NCI-H345 treated with DMSO at 0.1 percent for 48 hours (cell line): ENCODE measurements around the gene RERE.

ENCODE experiments used
- DNase-seq: peaks from one replicate; lab custom pipeline; 2025; ENCODE audit not compliant: unreplicated experiment; lab: John Stamatoyannopoulos, UW

RERE gene

GRCh38 chr1:8552820-8553397, 264.5 kb downstream of the RERE start:
- DNase-seq: no peak

DNA sequence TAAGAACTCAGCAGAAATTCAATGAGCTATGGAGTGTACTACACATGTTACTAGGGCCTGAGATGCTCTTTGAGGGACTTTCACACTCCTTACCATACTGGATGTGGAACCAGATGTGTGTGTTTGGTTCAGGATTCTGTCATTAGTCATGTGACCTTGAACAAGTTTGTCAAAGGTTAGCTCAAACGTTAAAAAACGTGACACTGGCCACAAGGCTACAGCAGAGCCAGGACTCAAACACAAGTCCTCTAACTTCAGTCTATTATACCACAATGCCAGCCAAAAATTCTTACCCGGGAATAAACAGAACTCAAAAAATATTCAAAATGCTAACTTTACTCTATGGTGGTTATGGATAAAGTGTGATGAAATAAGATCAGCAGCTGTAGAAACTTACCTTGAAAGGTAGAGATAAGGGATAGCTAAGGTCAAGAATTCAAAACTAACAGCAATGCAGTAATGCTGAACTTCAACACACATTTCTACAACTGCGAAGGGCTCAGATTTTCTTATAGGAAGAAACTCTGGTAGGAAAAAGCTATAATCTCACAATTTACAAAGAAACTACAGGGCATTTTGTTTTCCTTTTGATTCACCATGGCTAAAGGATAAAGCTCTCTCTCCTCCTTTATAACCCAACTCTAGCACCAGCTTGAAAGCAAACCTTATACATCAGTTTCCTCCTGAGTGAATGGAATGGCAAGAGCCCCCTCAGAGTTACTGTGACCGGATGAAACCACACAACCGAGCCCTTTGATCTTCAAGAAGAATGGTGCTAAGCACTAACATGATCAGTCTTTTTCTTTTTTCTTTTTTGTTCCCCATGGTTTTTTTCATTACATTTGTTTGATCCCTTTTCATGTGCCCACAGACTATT, 265.6 kb downstream of the RERE start:
- no peak for DNase-seq

GRCh38 chr1:8551057-8551456, 266.4 kb downstream of the RERE start:
- no peak for DNase-seq

GRCh38 chr1:8547791-8548190, 269.6 kb downstream of the RERE start:
- DNase-seq: no peak

GRCh38 chr1:8545078-8545477, 272.4 kb downstream of the RERE start:
- no peak for DNase-seq

- no peak for DNase-seq
These were observed 272.8 kb downstream of the RERE start for GRCh38 chr1:8544644-8545043.

- no peak for DNase-seq
These were observed 273.5 kb downstream of the RERE start for GRCh38 chr1:8543965-8544364.

GRCh38 chr1:8541961-8542521, 275.4 kb downstream of the RERE start:
- DNase-seq: no peak

- DNase-seq: no peak
These were observed 276.5 kb downstream of the RERE start for GRCh38 chr1:8540971-8541370.

- no peak for DNase-seq
These were observed 277.0 kb downstream of the RERE start for GRCh38 chr1:8540261-8540941.

DNA sequence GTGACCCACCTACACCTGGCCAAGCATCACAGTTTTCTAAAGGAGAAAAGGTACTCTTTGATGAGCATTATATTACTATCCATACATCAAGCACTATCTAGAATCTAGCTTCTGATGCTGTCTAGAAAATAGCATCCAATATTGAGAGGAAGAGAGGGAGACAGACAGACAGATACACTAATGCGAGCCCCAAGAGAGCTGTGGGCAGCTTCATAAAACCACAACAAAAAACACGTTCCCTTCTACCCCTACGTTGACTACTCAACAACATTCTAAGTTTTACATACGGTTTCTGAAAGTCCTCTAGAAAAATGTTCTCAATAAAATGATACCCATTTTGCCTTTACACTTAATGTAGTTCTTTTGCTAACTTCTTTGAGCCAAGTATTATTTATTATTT, 277.8 kb downstream of the RERE start:
- DNase-seq: no peak

DNA sequence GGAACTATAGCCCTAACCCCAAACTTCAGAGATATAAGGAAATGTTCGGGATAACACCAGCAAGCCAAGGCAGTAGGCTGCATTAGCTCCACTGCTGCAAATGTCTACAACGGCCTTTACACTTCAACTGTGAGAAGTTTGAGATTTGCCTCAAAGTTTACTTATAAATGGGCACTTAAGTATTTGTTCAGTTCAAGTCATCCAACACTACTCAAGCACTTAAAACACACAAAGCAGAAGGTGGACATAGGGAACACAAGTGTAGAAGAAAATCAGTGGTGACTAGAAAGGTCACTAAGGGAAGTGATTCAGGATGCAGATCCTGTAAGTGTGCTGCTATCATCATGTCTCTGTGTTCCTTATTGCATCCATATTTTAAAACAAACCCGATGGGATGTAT, 278.9 kb downstream of the RERE start:
- DNase-seq: no peak

- no peak for DNase-seq
These were observed 279.4 kb downstream of the RERE start for GRCh38 chr1:8537991-8538390.

GRCh38 chr1:8536515-8536914, 280.9 kb downstream of the RERE start:
- DNase-seq: no peak

DNA sequence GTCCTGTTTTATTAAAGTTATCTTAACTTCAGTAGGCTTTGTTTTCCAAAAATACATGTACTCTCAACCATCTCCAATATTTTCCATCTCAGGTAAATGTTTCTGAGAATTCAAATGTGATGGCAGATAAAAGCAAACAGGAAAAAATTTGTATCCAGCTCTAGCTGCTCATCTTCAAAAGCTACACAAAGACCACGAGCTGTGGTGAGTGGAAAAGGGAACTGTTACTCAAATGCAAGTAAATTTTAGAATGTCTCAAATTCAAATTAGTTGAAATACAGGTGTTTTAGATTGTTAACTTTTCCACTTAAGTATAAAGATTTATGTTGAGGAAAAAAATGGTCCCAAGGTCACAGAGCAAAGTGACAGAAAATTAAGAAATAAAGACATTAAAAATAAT, 283.5 kb downstream of the RERE start:
- no peak for DNase-seq

DNA sequence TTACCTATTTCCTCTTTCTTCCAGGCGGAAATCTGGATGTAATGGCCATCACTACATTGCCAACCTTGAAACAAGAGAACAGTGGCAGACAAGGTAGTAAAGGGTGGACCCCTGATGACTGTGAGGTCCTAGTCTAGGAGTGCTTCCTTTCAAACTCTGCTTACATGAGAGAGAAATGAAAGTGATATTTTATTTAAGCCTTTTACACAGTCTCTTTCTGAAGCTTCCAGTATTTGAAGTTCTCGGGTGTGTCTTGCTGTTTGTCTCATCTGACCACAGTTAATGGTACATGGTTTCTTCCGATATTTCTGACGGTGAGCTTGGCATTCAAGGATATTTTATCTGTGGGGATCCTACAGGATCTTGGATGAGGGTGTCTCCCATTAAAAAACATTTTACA, 284.3 kb downstream of the RERE start:
- no peak for DNase-seq

DNA sequence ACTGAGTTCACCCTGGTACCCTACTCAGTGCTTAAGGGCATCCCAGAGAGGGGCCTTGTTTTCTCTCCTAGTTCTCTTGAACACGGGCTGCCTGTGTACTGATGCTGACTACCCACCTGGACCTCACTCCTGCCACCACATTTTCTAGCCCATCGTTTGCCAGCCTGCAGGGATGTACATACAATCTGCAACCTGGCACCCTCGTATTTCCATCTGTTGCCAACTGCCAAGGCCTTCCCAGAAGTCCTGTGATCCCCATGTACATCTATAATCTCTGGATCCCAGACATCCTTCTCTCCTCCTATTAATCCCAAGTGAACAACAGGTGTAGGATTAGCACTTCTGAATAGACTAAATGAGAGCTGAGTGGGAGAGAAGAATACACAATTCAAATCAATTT, 287.5 kb downstream of the RERE start:
- no peak for DNase-seq

- DNase-seq: no peak
These were observed 289.5 kb downstream of the RERE start for GRCh38 chr1:8527941-8528340.

GRCh38 chr1:8525558-8526275, 291.7 kb downstream of the RERE start:
- DNase-seq: peak; percentile 90

- DNase-seq: no peak
These were observed 292.3 kb downstream of the RERE start for GRCh38 chr1:8525216-8525557.

DNA sequence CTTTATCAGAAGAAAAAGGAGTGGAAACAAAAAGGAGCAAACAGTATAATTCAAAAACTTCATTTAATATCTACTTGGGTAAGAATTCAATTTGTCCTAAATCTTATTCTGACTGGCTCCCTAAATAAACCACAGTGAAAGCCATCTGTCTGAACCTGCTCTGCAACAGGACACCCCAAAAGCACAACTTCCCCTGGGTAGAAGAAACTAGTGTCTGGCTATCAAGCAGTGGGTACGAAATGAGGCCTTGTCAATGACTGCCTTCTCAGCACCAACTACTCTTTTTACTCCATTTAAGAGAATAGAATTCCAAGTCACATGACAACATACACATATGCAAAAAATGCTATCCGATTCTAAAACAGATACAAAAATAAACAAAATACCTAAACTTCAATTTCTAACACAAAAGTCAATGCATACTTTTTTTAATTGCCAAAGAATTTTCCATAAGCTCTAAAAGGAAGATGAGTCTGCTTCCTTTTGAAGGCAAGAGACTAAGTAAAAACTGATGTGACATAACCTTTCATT, 292.7 kb downstream of the RERE start:
- no peak for DNase-seq
